IMR-90 (cell line): ENCODE results near the gene SLC38A9. TPM values are rescaled to one million over a fixed set of nuclear protein-coding genes. Genes with fewer than 3 reads are reported as not detected.

Source experiments
- ATAC-seq: fragments of 200-7000 bp; cut with Tn5 transposase; 2 replicates; pipeline ENCODE4 v1.9.1; 2020; ENCODE audit warnings: low read depth, mild to moderate bottlenecking, moderate library complexity
- BruUV-seq: library from RNA; stranded (reverse); fragments of 400-500 nt; replicated peaks from 2 replicates; lab custom pipeline; 2021; lab: Mats Ljungman, UMichigan
- CTCF ChIA-PET: fragments of 300-600 bp; formaldehyde crosslinking; extraction: SDS; loops from one replicate; lab custom pipeline; 2021; ENCODE audit warnings: antibody characterized with exemption; lab: Yijun Ruan, JAX
- POLR2A ChIA-PET: fragments of 300-600 bp; sonication (Branson Sonifier 250); formaldehyde crosslinking; loops from one replicate; lab custom pipeline; 2022; ENCODE audit warnings: antibody characterized with exemption; ENCODE audit not compliant: unreplicated experiment; lab: Charles Lee
- DNase-seq: peaks from one replicate; pipeline ENCODE4 v3.0.0; 2013
- H2AFZ ChIP-seq: replicated peaks from 2 replicates; pipeline ENCODE3; 2013; ENCODE audit warnings: low read length, mild to moderate bottlenecking; ENCODE audit not compliant: poor library complexity
- H2AK5ac ChIP-seq: 2 replicates; pipeline ENCODE4 v1.6.1; 2013; ENCODE audit warnings: low read depth, low read length, inconsistent platforms
- H2AK9ac ChIP-seq: replicated peaks from 2 replicates; pipeline ENCODE3; 2013; ENCODE audit warnings: mild to moderate bottlenecking, low read depth, low read length, moderate library complexity; ENCODE audit not compliant: poor library complexity
- H2BK120ac ChIP-seq: 2 replicates; pipeline ENCODE4 v1.6.1; 2013; ENCODE audit warnings: low read depth, low read length, inconsistent platforms
- H2BK15ac ChIP-seq: 3 replicates; pipeline ENCODE4 v1.6.1; 2013; ENCODE audit warnings: low read depth, low read length, inconsistent platforms
- H2BK20ac ChIP-seq: 2 replicates; pipeline ENCODE4 v1.6.1; 2013; ENCODE audit warnings: low read depth, mild to moderate bottlenecking, inconsistent platforms, low read length, moderate library complexity
- H2BK5ac ChIP-seq: 2 replicates; pipeline ENCODE4 v1.6.1; 2013; ENCODE audit warnings: mild to moderate bottlenecking, low read depth, low read length, inconsistent platforms; ENCODE audit not compliant: poor library complexity, severe bottlenecking
- H3K14ac ChIP-seq: replicated peaks from 2 replicates; pipeline ENCODE4 v1.6.1; 2013; ENCODE audit warnings: low read depth, low read length, inconsistent platforms
- H3K18ac ChIP-seq: 2 replicates; pipeline ENCODE4 v1.6.1; 2013; ENCODE audit warnings: low read depth, low read length, control low read depth
- H3K23ac ChIP-seq: 2 replicates; pipeline ENCODE4 v1.6.1; 2013; ENCODE audit warnings: low read depth, low read length, inconsistent platforms
- H3K27ac ChIP-seq: 2 replicates; pipeline ENCODE4 v1.5.1; 2013; ENCODE audit warnings: mild to moderate bottlenecking, control low read depth, low read length; ENCODE audit not compliant: insufficient read depth
- H3K27me3 ChIP-seq: 2 replicates; pipeline ENCODE4 v1.6.1; 2013; ENCODE audit warnings: low read length; ENCODE audit not compliant: control insufficient read depth, insufficient read depth
- H3K36me3 ChIP-seq: 2 replicates; pipeline ENCODE4 v1.6.1; 2013; ENCODE audit warnings: low read length, mixed read lengths; ENCODE audit not compliant: control insufficient read depth, insufficient read depth
- H3K4ac ChIP-seq: 2 replicates; pipeline ENCODE4 v1.6.1; 2013; ENCODE audit warnings: low read depth, low read length, inconsistent platforms
- H3K4me1 ChIP-seq: 2 replicates; pipeline ENCODE4 v1.6.1; 2013; ENCODE audit warnings: low read length, mixed read lengths; ENCODE audit not compliant: control insufficient read depth, insufficient read depth
- H3K4me2 ChIP-seq: 2 replicates; pipeline ENCODE4 v1.6.1; 2013; ENCODE audit warnings: low read depth, mild to moderate bottlenecking, control low read depth, low read length, moderate library complexity
- H3K4me3 ChIP-seq: 2 replicates; pipeline ENCODE4 v1.5.1; 2013; ENCODE audit warnings: low read depth, mild to moderate bottlenecking, control low read depth, low read length, moderate library complexity; ENCODE audit not compliant: insufficient read depth
- H3K56ac ChIP-seq: 2 replicates; pipeline ENCODE4 v1.6.1; 2013; ENCODE audit warnings: low read length, inconsistent platforms; ENCODE audit not compliant: insufficient read depth; ENCODE audit errors: extremely low read depth
- H3K79me1 ChIP-seq, 2 experiments: 2 replicates each; pipeline ENCODE4 v1.6.1; 2013; ENCODE audit warnings: low read length in 2 of 2, inconsistent platforms in 1 of 2, low read depth in 1 of 2
- H3K9ac ChIP-seq: 2 replicates; pipeline ENCODE4 v1.6.1; 2013; ENCODE audit warnings: low read depth, low read length, control low read depth
- H3K9me1 ChIP-seq: 2 replicates; pipeline ENCODE4 v1.6.1; 2013; ENCODE audit warnings: low read length, inconsistent platforms; ENCODE audit not compliant: insufficient read depth
- H3K9me3 ChIP-seq: 2 replicates; pipeline ENCODE4 v1.6.1; 2013; ENCODE audit warnings: low read length; ENCODE audit not compliant: control insufficient read depth, insufficient read depth
- H4K20me1 ChIP-seq: 2 replicates; pipeline ENCODE4 v1.6.1; 2013; ENCODE audit warnings: low read length, inconsistent platforms; ENCODE audit not compliant: insufficient read depth
- H4K5ac ChIP-seq: 2 replicates; pipeline ENCODE4 v1.6.1; 2013; ENCODE audit warnings: mild to moderate bottlenecking, low read depth, low read length, control low read depth
- H4K8ac ChIP-seq, 2 experiments: 2 replicates each; pipeline ENCODE4 v1.6.1; 2013; ENCODE audit warnings: low read depth in 2 of 2, low read length in 2 of 2, control low read depth in 1 of 2, inconsistent platforms in 1 of 2
- H4K91ac ChIP-seq: 2 replicates; pipeline ENCODE4 v1.6.1; 2013; ENCODE audit warnings: low read depth, low read length, inconsistent platforms; ENCODE audit not compliant: insufficient read depth
- POLR2A ChIP-seq: IDR thresholded peaks from 2 replicates; pipeline ENCODE4 v1.6.1; 2012; ENCODE audit warnings: mild to moderate bottlenecking, low read depth, low read length
- WGBS, 2 experiments: methylation state at CpG; one replicate each; pipeline versions ENCODE4 v1.1.5 to v1.1.7; 2013; ENCODE audit warnings: missing lambda C conversion rate in 2 of 2; ENCODE audit not compliant: insufficient read length in 1 of 2; ENCODE audit errors: extremely low coverage in 2 of 2; 5-methylcytosine and 5-hydroxymethylcytosine counted together
- dilution Hi-C: fragments of 300-500 bp; cut with HindIII; formaldehyde crosslinking; loops from one replicate; pipeline ENCODE4 v1.14.3; 2018; ENCODE audit warnings: low sequenced_read_pairs; ENCODE audit not compliant: unreplicated experiment
- in situ Hi-C: fragments of 300-500 bp; cut with MboI; formaldehyde crosslinking; loops from 3 replicates; pipeline ENCODE4 v1.14.3; 2019; ENCODE audit warnings: low sequenced_read_pairs, inconsistent platforms, mixed read lengths
- intact Hi-C: fragments of 100-400 bp; cut with micrococcal nuclease; formaldehyde crosslinking; loops from 2 replicates; pipeline ENCODE4 v1.10.0; 2022
- polyA plus RNA-seq, 3 experiments: library from polyadenylated mRNA; depleted of rRNA; stranded (reverse); fragments of >200 nt; gene quantifications; 2 replicates each; pipeline ENCODE4 v1.2.3, GENCODE V29; 2012; ENCODE audit warnings: low replicate concordance in 1 of 3
- total RNA-seq: library from RNA; depleted of rRNA; stranded (reverse); fragments of >200 nt; gene quantifications from 2 replicates; pipeline ENCODE4 v1.2.3, GENCODE V29; 2012

Gene SLC38A9
- total and polyA plus RNA-seq, 2 of the 4 experiments (the other 2 are of a cell fraction): 10.5 to 24.2 TPM

GRCh38 chr5:55665065-55665464, 47.1 kb downstream of the SLC38A9 start:
- BruUV-seq: no TSS peak
- no peak overlapping the region for H2AK5ac ChIP-seq
- H3K4me2 ChIP-seq: no peak overlapping the region
- no peak overlapping the region for H3K4me3 ChIP-seq
- no CpG with 5 or more reads among the region's 8 CpGs for WGBS, 2 experiments
- no peak overlapping the region for H2BK120ac ChIP-seq
- DNase-seq (no peak), ATAC-seq (no peak)
- no peak overlapping the region for H4K5ac ChIP-seq
- H2AK9ac ChIP-seq: no peak overlapping the region
- no peaks in the 10 kb centered on the region for H3K9me1 ChIP-seq
- no peaks in the 10 kb centered on the region for H4K20me1 ChIP-seq
- H3K79me1 ChIP-seq: no peaks in the 10 kb centered on the region
- ChIA-PET CTCF (no interaction called here), POLR2A (no interaction called here)
- no peak overlapping the region for H2BK20ac ChIP-seq
- no peak for TF ChIP-seq POLR2A
- no peak overlapping the region for H3K14ac ChIP-seq
- H3K9me3 ChIP-seq: no peaks in the 10 kb centered on the region
- H4K91ac ChIP-seq: no peak overlapping the region
- in situ Hi-C loops (no loop called here), intact Hi-C loops (no loop called here), dilution Hi-C loops (no loop called here)
- no peak overlapping the region for H2BK15ac ChIP-seq
- H2AFZ ChIP-seq: no peak overlapping the region
- H2BK5ac ChIP-seq: no peak overlapping the region
- no peak overlapping the region for H3K27ac ChIP-seq
- peaks cover 6% of the 10 kb centered on the region; the same call in 1 of the 2 replicates for H3K36me3 ChIP-seq
- no peak overlapping the region for H4K8ac ChIP-seq
- H3K18ac ChIP-seq: no peak overlapping the region
- no peak overlapping the region for H3K56ac ChIP-seq
- no peak overlapping the region for H3K23ac ChIP-seq
- no peak overlapping the region for H3K9ac ChIP-seq
- H3K27me3 ChIP-seq: no peaks in the 10 kb centered on the region
- no peak overlapping the region for H3K4ac ChIP-seq
- peaks cover 2% of the 10 kb centered on the region; the same call in 1 of the 2 replicates for H3K4me1 ChIP-seq
